ENCODE data around the gene TACC3.

Gene TACC3

DNA sequence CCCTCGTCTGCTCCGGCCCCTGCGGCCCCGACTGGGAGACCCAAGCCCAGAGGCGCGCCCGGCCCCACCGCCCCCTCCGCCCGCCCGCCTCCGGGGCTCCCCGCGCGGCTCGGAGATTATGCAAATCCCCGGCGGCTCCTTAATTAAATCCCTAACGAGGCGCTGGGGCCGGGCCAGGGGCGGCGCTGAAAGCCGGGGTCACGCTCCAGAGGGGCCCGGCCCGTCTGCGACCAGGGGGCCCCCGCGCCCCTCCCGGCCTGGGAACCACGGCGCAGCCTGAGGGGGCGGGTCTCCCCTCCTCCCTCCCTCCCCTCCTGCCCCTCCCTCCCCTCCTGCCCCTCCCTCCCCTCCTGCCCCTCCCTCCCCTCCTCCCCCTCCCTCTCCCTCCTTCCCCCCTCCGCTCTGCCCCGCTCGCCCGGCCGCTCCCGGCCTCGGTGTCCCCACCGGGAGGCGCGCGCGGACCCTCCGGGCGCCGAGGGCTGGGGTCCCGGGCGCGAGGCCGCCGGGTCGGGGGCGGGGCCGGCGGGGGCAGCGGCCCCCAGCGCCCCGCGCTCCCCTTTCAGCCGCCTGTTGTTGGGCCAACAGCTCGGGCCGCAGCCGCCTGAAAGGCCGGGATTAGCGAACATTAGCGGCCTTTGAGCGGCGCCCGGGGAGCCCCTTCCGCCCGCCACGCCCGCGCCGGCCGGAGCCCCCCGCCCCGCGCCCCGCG, 45.9 kb downstream of the TACC3 start:
- Histone ChIP-seq H3K36me3 (ENCODE audit: control insufficient read depth, insufficient read depth, low read length) (no peaks in the 10 kb centered on the region), H3K4me3 (replicated peaks; ENCODE audit: low read depth, low read length) (peak overlapping the region; percentile 31; the same call in 1 of the 2 replicates), H3K27me3 (replicated peaks; ENCODE audit: control insufficient read depth, insufficient read depth, low read length) (no peaks in the 10 kb centered on the region; the same call in 1 of the 2 replicates)
- no peak for TF ChIP-seq CTCF (IDR thresholded peaks at IDR 0.05; ENCODE audit: insufficient read depth, low read length, poor library complexity, severe bottlenecking)
- DNase-seq (ENCODE audit: extremely low read depth, insufficient read length): no peak

DNA sequence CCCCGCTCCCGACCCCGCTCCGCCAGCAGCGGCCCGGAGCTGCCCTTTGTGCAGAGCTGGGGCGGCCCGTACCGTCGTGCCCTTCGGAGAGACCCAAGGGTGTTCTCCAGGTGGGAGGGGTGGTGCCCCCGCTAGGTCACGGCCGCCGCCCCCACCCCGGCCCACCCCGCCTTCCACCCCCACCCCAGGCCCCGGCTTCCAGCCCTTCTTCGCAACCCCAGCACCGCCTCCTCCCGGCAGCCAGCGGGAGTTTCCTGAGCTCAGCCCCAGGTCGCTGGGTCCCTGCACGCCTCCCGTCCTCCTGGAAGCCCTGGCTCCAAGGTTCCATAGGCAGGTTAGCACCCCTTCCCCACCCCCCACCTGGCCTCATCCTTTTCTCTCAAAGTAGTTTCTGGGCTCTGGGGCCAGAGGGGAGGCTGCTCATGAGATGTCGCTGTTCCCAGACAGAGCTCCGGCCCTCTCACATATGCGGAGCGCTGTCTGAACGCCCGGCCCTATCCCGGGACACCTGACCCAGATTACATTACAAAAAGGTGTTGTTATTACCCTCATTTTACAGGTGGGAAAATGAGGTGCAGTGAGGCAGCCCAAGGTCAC, 46.5 kb downstream of the TACC3 start:
- Histone ChIP-seq H3K4me3 (replicated peaks; ENCODE audit: low read depth, low read length) (no peak overlapping the region; the same call in 1 of the 2 replicates), H3K27me3 (replicated peaks; ENCODE audit: control insufficient read depth, insufficient read depth, low read length) (no peaks in the 10 kb centered on the region; the same call in 1 of the 2 replicates), H3K36me3 (ENCODE audit: control insufficient read depth, insufficient read depth, low read length) (no peaks in the 10 kb centered on the region)
- peak; percentile 49 for TF ChIP-seq CTCF (IDR thresholded peaks at IDR 0.05; ENCODE audit: insufficient read depth, low read length, poor library complexity, severe bottlenecking)
- DNase-seq (ENCODE audit: extremely low read depth, insufficient read length): no peak

- no peak for DNase-seq (ENCODE audit: extremely low read depth, insufficient read length)
- no peak for TF ChIP-seq CTCF (IDR thresholded peaks at IDR 0.05; ENCODE audit: insufficient read depth, low read length, poor library complexity, severe bottlenecking)
- Histone ChIP-seq H3K36me3 (ENCODE audit: control insufficient read depth, insufficient read depth, low read length) (no peaks in the 10 kb centered on the region), H3K4me3 (replicated peaks; ENCODE audit: low read depth, low read length) (no peak overlapping the region), H3K27me3 (replicated peaks; ENCODE audit: control insufficient read depth, insufficient read depth, low read length) (no peaks in the 10 kb centered on the region; the same call in 1 of the 2 replicates)
Observed at GRCh38 chr4:1768367-1769034, 47.2 kb downstream of the TACC3 start.

DNA sequence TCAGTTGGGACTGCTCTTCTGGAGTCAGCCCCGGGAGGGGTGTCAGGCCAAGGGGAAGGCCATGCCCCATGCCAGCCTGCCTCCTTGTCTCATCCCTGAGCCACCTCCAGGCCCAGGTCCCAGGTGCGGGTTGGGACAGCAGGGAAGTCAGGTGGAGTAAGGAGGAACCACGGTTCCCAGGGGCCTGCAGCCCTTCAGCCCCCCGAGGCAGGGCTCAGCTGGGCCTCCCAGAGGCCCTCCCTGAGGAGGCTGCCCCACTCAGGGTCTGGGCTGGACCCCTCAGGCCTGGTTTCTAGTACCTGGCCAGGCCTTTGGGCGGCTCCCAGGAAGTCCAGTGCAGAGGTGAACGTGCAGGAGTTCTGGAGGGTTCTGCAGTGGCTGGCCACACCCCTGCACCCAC, 48.4 kb downstream of the TACC3 start:
- DNase-seq (ENCODE audit: extremely low read depth, insufficient read length): no peak
- Histone ChIP-seq H3K27me3 (replicated peaks; ENCODE audit: control insufficient read depth, insufficient read depth, low read length) (no peaks in the 10 kb centered on the region; the same call in 1 of the 2 replicates), H3K36me3 (ENCODE audit: control insufficient read depth, insufficient read depth, low read length) (no peaks in the 10 kb centered on the region), H3K4me3 (replicated peaks; ENCODE audit: low read depth, low read length) (no peak overlapping the region)
- TF ChIP-seq CTCF (IDR thresholded peaks at IDR 0.05; ENCODE audit: insufficient read depth, low read length, poor library complexity, severe bottlenecking): no peak

DNA sequence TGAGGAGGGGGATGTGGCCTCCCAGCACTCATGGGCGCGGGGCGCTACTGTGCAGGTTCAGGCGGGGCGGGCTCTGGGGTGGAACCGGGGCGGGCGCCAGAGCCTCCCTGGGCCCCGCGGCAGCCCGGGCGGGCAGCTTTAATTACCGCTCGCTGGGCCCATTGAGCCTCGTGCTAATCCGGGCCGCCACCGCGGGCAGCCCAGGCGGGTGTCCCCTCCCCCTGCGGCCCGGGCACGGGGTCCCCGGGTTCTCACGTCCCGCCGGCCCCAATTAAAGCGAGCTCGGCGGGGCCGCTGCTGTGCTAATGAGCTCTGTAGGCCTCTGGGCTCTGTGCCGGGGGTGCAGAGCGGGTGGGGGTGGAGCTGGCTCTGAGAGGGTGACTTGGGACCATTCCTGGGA, 48.9 kb downstream of the TACC3 start:
- DNase-seq (ENCODE audit: extremely low read depth, insufficient read length): no peak
- Histone ChIP-seq H3K4me3 (replicated peaks; ENCODE audit: low read depth, low read length) (no peak overlapping the region), H3K27me3 (replicated peaks; ENCODE audit: control insufficient read depth, insufficient read depth, low read length) (no peaks in the 10 kb centered on the region; the same call in 1 of the 2 replicates), H3K36me3 (ENCODE audit: control insufficient read depth, insufficient read depth, low read length) (no peaks in the 10 kb centered on the region)
- no peak for TF ChIP-seq CTCF (IDR thresholded peaks at IDR 0.05; ENCODE audit: insufficient read depth, low read length, poor library complexity, severe bottlenecking)

Data from GM06990 (cell line).